Neural progenitor cell (in vitro differentiated cells): ENCODE data around the gene ARNT2.

Experiments used
- EZH2 ChIP-seq: fragments of 200-600 bp; sonication (generic); IDR thresholded peaks from 2 replicates; pipeline ENCODE4 v1.6.1; 2017; ENCODE audit warnings: antibody characterized with exemption, mild to moderate bottlenecking, moderate library complexity
- EZH2phosphoT487 ChIP-seq: fragments of 200-600 bp; sonication (generic); IDR thresholded peaks from 2 replicates; pipeline ENCODE4 v1.6.1; 2017; ENCODE audit warnings: antibody characterized with exemption
- TF ChIP-seq, protein P1 (sequence below): fragments of 200-600 bp; sonication (generic); IDR thresholded peaks from 2 replicates; pipeline ENCODE4 v1.5.1; 2017; ENCODE audit warnings: antibody characterized with exemption, mild to moderate bottlenecking

DNA sequence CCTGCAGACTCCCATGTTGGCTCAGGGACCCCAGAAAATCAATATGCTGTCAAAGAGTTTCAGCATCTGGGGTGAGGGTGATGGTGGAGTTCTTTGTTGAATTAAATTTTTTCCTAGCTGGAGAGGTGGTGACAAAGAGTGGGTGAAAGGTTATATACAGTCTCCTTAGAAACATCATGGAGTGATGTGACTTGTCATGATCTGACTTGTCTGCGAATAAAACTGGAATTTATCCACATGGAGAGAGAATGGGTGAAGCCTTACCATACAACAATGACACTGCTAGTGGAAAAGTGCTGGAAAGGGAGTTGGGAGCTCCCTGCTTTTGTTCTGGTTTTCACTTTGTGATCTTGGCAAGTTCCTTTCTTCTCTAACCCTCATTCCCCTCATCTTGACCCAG, 75.0 kb downstream of the ARNT2 start:
- TF ChIP-seq, protein P1, sequence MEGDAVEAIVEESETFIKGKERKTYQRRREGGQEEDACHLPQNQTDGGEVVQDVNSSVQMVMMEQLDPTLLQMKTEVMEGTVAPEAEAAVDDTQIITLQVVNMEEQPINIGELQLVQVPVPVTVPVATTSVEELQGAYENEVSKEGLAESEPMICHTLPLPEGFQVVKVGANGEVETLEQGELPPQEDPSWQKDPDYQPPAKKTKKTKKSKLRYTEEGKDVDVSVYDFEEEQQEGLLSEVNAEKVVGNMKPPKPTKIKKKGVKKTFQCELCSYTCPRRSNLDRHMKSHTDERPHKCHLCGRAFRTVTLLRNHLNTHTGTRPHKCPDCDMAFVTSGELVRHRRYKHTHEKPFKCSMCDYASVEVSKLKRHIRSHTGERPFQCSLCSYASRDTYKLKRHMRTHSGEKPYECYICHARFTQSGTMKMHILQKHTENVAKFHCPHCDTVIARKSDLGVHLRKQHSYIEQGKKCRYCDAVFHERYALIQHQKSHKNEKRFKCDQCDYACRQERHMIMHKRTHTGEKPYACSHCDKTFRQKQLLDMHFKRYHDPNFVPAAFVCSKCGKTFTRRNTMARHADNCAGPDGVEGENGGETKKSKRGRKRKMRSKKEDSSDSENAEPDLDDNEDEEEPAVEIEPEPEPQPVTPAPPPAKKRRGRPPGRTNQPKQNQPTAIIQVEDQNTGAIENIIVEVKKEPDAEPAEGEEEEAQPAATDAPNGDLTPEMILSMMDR: no peak
- TF ChIP-seq EZH2: no peak
- TF ChIP-seq EZH2phosphoT487: no peak
